ENCODE measurements around the gene PPIL1. TPM values are rescaled to one million over a fixed set of nuclear protein-coding genes. Genes with fewer than 3 reads are reported as not detected.

Gene PPIL1
- total and polyA plus RNA-seq, 2 of the 13 experiments (the other 11 are each of a cell fraction or from before 2014, with no cell fraction given): 74.2 to 144 TPM

DNA sequence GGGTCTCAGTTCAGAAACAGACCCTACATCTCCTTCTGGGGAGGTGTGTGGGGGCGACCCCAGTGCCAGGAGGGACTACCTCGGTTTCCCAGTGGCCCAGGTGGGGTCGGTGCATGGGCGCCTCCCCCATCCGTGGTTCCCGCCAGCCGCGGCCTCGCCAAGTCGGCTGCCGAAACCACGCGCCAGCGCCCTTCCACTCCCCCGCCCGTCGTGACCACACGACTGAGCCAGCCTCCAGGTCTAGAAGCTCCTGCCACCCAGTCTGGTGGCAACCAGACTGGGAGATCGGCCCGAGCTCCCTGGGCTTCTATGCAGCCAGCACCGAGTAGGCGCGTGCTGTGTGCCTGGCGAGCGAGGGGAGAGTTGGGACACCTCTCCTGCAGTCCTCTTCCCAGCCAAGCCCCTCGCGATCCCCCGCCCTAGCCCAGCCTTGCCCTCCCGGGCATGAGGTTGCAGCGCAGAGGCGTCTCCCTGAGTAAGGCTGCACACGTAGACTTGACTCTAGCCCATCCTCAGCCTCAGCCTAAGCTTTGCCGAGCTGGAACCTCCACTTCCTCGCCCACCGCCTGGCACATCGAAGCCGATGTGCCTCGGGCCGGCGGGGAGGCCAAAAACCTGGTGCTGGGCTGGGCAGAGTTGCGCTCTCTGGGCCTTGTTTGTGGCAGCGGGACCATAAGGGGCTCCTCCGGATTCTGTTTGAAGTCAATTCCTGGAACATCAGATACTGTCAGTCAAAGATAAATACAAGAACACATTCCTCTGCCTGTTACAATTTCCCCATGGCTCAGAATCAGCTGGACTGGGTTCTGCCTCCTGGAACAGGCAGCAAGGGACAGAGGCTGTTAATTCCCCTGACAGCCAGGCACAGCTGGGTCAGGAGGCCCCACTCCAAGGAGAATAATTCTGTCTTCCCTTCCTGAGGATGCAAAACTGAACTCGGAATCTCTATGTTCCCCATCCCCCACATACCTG is 33.9 kb downstream of the PPIL1 start (continued):
- TF ChIP-seq TARDBP (CRISPR knock-in tag; IDR thresholded peaks at IDR 0.05) (no peak; the same call in 1 of the 2 replicates), ATRX (CRISPR knock-in tag; IDR thresholded peaks at IDR 0.05; ENCODE audit: borderline replicate concordance) (no peak), ZNF672 (CRISPR knock-in tag; IDR thresholded peaks at IDR 0.05) (no peak), ZNF530 (CRISPR knock-in tag; IDR thresholded peaks at IDR 0.05; ENCODE audit: low read depth) (no peak), DNMT3B (CRISPR knock-in tag; conservative IDR thresholded peaks at IDR 0.05) (no peak), NFATC3 (CRISPR knock-in tag; IDR thresholded peaks at IDR 0.05) (no peak), JUN (CRISPR knock-in tag; IDR thresholded peaks at IDR 0.05) (no peak), ZNF761 (CRISPR knock-in tag; conservative IDR thresholded peaks at IDR 0.05) (no peak), HOXD1 (CRISPR knock-in tag; IDR thresholded peaks at IDR 0.05) (no peak), ATF1 (CRISPR knock-in tag; IDR thresholded peaks at IDR 0.05) (no peak), MTA1 (CRISPR knock-in tag; IDR thresholded peaks at IDR 0.05; ENCODE audit: borderline replicate concordance) (no peak), XRCC5 (optimal IDR thresholded peaks at IDR 0.05; ENCODE audit: low read length) (no peak), YEATS4 (CRISPR knock-in tag; IDR thresholded peaks at IDR 0.05; ENCODE audit: borderline replicate concordance) (no peak), ZNF326 (CRISPR knock-in tag; IDR thresholded peaks at IDR 0.05; ENCODE audit: borderline replicate concordance) (no peak), CREB1 (IDR thresholded peaks at IDR 0.05) (no peak), CREB1 (CRISPR knock-in tag; IDR thresholded peaks at IDR 0.05) (no peak), MAFF (IDR thresholded peaks at IDR 0.05; ENCODE audit: low read depth, low read length) (no peak), TOPORS (CRISPR knock-in tag; IDR thresholded peaks at IDR 0.05) (no peak), ZNF678 (CRISPR knock-in tag; IDR thresholded peaks at IDR 0.05) (no peak), ARNT2 (CRISPR knock-in tag; IDR thresholded peaks at IDR 0.05; ENCODE audit: low read depth) (no peak)
- TF ChIP-seq, protein P1, sequence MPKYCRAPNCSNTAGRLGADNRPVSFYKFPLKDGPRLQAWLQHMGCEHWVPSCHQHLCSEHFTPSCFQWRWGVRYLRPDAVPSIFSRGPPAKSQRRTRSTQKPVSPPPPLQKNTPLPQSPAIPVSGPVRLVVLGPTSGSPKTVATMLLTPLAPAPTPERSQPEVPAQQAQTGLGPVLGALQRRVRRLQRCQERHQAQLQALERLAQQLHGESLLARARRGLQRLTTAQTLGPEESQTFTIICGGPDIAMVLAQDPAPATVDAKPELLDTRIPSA (CRISPR knock-in tag; IDR thresholded peaks at IDR 0.05; ENCODE audit: borderline replicate concordance): no peak
- TF ChIP-seq, protein P2, sequence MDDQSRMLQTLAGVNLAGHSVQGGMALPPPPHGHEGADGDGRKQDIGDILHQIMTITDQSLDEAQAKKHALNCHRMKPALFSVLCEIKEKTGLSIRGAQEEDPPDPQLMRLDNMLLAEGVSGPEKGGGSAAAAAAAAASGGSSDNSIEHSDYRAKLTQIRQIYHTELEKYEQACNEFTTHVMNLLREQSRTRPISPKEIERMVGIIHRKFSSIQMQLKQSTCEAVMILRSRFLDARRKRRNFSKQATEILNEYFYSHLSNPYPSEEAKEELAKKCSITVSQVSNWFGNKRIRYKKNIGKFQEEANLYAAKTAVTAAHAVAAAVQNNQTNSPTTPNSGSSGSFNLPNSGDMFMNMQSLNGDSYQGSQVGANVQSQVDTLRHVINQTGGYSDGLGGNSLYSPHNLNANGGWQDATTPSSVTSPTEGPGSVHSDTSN (CRISPR knock-in tag; IDR thresholded peaks at IDR 0.05; ENCODE audit: borderline replicate concordance): no peak
- TF ChIP-seq, protein P3, sequence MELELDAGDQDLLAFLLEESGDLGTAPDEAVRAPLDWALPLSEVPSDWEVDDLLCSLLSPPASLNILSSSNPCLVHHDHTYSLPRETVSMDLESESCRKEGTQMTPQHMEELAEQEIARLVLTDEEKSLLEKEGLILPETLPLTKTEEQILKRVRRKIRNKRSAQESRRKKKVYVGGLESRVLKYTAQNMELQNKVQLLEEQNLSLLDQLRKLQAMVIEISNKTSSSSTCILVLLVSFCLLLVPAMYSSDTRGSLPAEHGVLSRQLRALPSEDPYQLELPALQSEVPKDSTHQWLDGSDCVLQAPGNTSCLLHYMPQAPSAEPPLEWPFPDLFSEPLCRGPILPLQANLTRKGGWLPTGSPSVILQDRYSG (CRISPR knock-in tag; IDR thresholded peaks at IDR 0.05): no peak
- TF ChIP-seq, protein P4, sequence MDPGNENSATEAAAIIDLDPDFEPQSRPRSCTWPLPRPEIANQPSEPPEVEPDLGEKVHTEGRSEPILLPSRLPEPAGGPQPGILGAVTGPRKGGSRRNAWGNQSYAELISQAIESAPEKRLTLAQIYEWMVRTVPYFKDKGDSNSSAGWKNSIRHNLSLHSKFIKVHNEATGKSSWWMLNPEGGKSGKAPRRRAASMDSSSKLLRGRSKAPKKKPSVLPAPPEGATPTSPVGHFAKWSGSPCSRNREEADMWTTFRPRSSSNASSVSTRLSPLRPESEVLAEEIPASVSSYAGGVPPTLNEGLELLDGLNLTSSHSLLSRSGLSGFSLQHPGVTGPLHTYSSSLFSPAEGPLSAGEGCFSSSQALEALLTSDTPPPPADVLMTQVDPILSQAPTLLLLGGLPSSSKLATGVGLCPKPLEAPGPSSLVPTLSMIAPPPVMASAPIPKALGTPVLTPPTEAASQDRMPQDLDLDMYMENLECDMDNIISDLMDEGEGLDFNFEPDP (CRISPR knock-in tag; conservative IDR thresholded peaks at IDR 0.05): no peak
- TF ChIP-seq, protein P5, sequence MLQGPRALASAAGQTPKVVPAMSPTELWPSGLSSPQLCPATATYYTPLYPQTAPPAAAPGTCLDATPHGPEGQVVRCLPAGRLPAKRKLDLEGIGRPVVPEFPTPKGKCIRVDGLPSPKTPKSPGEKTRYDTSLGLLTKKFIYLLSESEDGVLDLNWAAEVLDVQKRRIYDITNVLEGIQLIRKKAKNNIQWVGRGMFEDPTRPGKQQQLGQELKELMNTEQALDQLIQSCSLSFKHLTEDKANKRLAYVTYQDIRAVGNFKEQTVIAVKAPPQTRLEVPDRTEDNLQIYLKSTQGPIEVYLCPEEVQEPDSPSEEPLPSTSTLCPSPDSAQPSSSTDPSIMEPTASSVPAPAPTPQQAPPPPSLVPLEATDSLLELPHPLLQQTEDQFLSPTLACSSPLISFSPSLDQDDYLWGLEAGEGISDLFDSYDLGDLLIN (CRISPR knock-in tag; IDR thresholded peaks at IDR 0.05; ENCODE audit: borderline replicate concordance): 0 out of 2 replicates have a peak, but pooled peaks have one; percentile 29

All from HepG2 (cell line).